Activated effector memory CD4-positive, alpha-beta T cell treated with Interleukin-2 at 50 U/mL for 16 hours (primary cell): ENCODE measurements around the gene FECH.
"Not testable (repeated sequence)": the region's sequence is repeated elsewhere in the genome, so short reads cannot be mapped to it uniquely, and the experiment has no call there.

Source experiments
- DNase-seq: peaks from one replicate; pipeline ENCODE4 v3.0.0-alpha.2; 2020

The FECH gene

GRCh38 chr18:57586251-57587049, at the start of gene FECH:
FECH (minus strand) TSS chr18:57586702; CDS start chr18:57586620, 82 bp downstream.
- peak; percentile 60 for DNase-seq

- no peak for DNase-seq
Observed at GRCh38 chr18:57635003-57635822, 48.7 kb upstream of the FECH start.

- DNase-seq: no peak
Observed at GRCh38 chr18:57631697-57632096, 45.2 kb upstream of the FECH start.

- no peak for DNase-seq
Observed at GRCh38 chr18:57630754-57631595, 44.5 kb upstream of the FECH start.

GRCh38 chr18:57630002-57630753, 43.7 kb upstream of the FECH start:
- peak; percentile 91 for DNase-seq

GRCh38 chr18:57629422-57629821, 42.9 kb upstream of the FECH start:
- DNase-seq: no peak

- no peak for DNase-seq
Observed at GRCh38 chr18:57627488-57627887, 41.0 kb upstream of the FECH start.

GRCh38 chr18:57624988-57625387, 38.5 kb upstream of the FECH start:
- DNase-seq: no peak

GRCh38 chr18:57621246-57621604, 34.7 kb upstream of the FECH start:
- no peak for DNase-seq

- DNase-seq: no peak
Observed at GRCh38 chr18:57619876-57620275, 33.4 kb upstream of the FECH start.

GRCh38 chr18:57618910-57619309, 32.4 kb upstream of the FECH start:
- no peak for DNase-seq

GRCh38 chr18:57603871-57604270, 17.4 kb upstream of the FECH start:
- no peak for DNase-seq

GRCh38 chr18:57595347-57595746, 8.8 kb upstream of the FECH start:
- DNase-seq: no peak

GRCh38 chr18:57592716-57593115, 6.2 kb upstream of the FECH start:
- not testable (repeated sequence) for DNase-seq

GRCh38 chr18:57589161-57589560, 2.7 kb upstream of the FECH start:
- no peak for DNase-seq

GRCh38 chr18:57587098-57587661, 678 bp upstream of the FECH start:
- DNase-seq: no peak

GRCh38 chr18:57585855-57586250, 649 bp downstream of the FECH start:
- DNase-seq: no peak

GRCh38 chr18:57585421-57585820, 1.1 kb downstream of the FECH start:
- DNase-seq: no peak

- DNase-seq: no peak
Observed at GRCh38 chr18:57584444-57584843, 2.1 kb downstream of the FECH start.

- DNase-seq: no peak
Observed at GRCh38 chr18:57583297-57583835, 3.1 kb downstream of the FECH start.

- DNase-seq: no peak
Observed at GRCh38 chr18:57581301-57581934, 5.1 kb downstream of the FECH start.
